ENCODE measurements around the gene NFATC1. TPM values are rescaled to one million over a fixed set of nuclear protein-coding genes. Genes with fewer than 3 reads are reported as not detected.

The NFATC1 gene
- total and polyA plus RNA-seq, 2 experiments from 2014 or later: 7.5 to 9.8 TPM

DNA sequence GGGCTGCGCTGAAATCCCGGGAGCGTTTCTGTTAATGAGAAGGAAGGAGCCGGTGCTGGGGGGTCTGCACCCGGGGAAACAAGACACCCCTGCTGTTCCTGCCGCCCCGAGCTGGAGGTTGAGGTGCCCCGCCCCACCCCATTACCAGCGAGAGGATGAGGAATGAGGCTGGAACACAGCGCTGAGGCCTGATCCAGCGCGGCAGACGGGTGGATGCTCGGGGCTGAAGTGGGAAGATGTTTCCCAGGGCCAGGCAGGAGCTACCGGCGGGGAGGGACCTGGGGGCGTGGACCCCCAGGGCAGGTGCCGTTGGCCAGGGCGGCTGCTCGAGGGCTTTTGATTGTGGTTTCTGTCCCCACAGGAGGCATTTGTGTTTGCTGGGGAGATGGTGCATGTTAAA lies 149.5 kb downstream of the NFATC1 start:
- in situ Hi-C loops (cut with MboI): no loop called here
- no peak overlapping the region for H3K4me2 ChIP-seq (ENCODE audit: unreplicated experiment)
- TF ChIP-seq EZH2 (IDR thresholded peaks at IDR 0.05; ENCODE audit: insufficient read depth, poor library complexity, severe bottlenecking) (no peak), EZH2phosphoT487 (IDR thresholded peaks at IDR 0.05; ENCODE audit: insufficient read depth, low read depth) (no peak)
- no peaks in the 10 kb centered on the region for H3F3A ChIP-seq (ENCODE audit: insufficient read depth)
- no peaks in the 10 kb centered on the region for H3K9me3 ChIP-seq (ENCODE audit: low read depth)
- H3K4me1 ChIP-seq (ENCODE audit: insufficient read depth): no peaks in the 10 kb centered on the region
- no peak overlapping the region for H3K27ac ChIP-seq
- H3K79me2 ChIP-seq (ENCODE audit: insufficient read depth): no peaks in the 10 kb centered on the region
- no peak overlapping the region for H3K4me3 ChIP-seq
- H3K36me3 ChIP-seq (ENCODE audit: low read depth): no peaks in the 10 kb centered on the region
- no peaks in the 10 kb centered on the region for H4K20me1 ChIP-seq (ENCODE audit: insufficient read depth)
- H3K9me2 ChIP-seq (ENCODE audit: insufficient read depth): no peaks in the 10 kb centered on the region
- WGBS, 2 experiments (ENCODE audit: low coverage in 1 of 2, low lambda C conversion rate in 2 of 2, missing lambda C conversion rate in 2 of 2): 66 to 76% methylated on average over 19 to 20 of the region's 20 CpGs
- peaks cover 13% of the 10 kb centered on the region for H3K27me3 ChIP-seq (replicated peaks; ENCODE audit: insufficient read depth)
- DNase-seq: no peak
- H2AFZ ChIP-seq: no peak overlapping the region
- no peak overlapping the region for H3K9ac ChIP-seq

DNA sequence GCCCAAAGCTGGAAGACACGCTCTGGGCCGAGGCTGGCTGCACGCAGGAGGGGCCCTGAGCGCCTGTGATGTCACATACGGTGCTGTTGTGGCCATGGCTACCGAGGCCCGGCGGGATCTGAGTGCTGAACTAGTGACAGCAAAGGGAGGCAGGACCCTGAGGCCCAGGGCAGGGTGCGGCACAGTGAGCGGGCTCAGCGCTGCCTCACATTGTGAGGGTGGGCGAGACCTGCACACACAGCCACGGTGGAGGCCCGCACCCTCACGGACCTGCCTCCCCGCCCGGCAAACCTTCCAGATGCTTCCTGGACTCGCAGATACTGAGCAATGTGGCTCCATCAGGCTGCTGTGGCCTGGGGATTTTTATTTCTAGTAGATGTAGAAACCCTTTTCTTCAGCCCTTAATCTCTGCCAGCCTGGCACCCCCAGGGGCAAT lies 150.0 kb downstream of the NFATC1 start:
- Histone ChIP-seq H3K9me2 (ENCODE audit: insufficient read depth) (no peaks in the 10 kb centered on the region), H3F3A (ENCODE audit: insufficient read depth) (no peaks in the 10 kb centered on the region), H3K36me3 (ENCODE audit: low read depth) (no peaks in the 10 kb centered on the region), H3K4me3 (no peak overlapping the region), H3K4me1 (ENCODE audit: insufficient read depth) (no peaks in the 10 kb centered on the region), H2AFZ (no peak overlapping the region), H3K27ac (no peak overlapping the region), H3K9me3 (ENCODE audit: low read depth) (no peaks in the 10 kb centered on the region), H3K79me2 (ENCODE audit: insufficient read depth) (no peaks in the 10 kb centered on the region), H4K20me1 (ENCODE audit: insufficient read depth) (no peaks in the 10 kb centered on the region), H3K27me3 (replicated peaks; ENCODE audit: insufficient read depth) (peaks cover 8% of the 10 kb centered on the region), H3K9ac (no peak overlapping the region), H3K4me2 (ENCODE audit: unreplicated experiment) (no peak overlapping the region)
- no peak for DNase-seq
- TF ChIP-seq EZH2 (IDR thresholded peaks at IDR 0.05; ENCODE audit: insufficient read depth, poor library complexity, severe bottlenecking) (no peak), EZH2phosphoT487 (IDR thresholded peaks at IDR 0.05; ENCODE audit: insufficient read depth, low read depth) (no peak)
- WGBS, 2 experiments (ENCODE audit: low coverage in 1 of 2, low lambda C conversion rate in 2 of 2, missing lambda C conversion rate in 2 of 2): 77 to 80% methylated on average over 15 to 18 of the region's 18 CpGs
- in situ Hi-C loops (cut with MboI): no loop called here

DNA sequence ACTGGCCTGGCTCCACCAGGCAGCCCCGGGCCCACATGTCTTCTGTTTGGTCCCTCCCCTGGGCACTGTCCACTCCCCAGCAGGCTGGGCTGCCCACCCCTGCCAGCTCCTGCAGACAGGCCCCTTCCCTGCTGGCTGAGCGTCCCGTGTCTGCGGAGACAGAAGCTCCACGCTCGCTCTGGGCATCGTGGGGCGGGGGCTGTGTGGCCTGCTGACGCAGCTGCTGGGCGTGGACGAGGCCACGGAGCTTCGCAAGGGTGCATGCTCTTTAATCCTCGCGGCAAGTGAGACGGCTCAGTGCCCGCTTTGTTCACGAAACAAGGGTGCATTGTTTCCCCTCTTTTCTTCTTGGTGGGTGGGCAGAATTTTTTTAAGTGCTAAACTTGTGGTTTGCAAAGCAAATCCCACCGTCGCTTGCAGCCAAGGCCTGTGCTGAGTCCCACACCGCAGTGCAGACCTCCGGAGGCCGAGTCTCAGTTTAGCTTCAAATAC lies 151.1 kb downstream of the NFATC1 start:
- no peaks in the 10 kb centered on the region for H3F3A ChIP-seq (ENCODE audit: insufficient read depth)
- no peak for DNase-seq
- H3K4me1 ChIP-seq (ENCODE audit: insufficient read depth): no peaks in the 10 kb centered on the region
- H3K4me3 ChIP-seq: no peak overlapping the region
- in situ Hi-C loops (cut with MboI): no loop called here
- H3K27me3 ChIP-seq (replicated peaks; ENCODE audit: insufficient read depth): no peaks in the 10 kb centered on the region
- no peak overlapping the region for H3K4me2 ChIP-seq (ENCODE audit: unreplicated experiment)
- H2AFZ ChIP-seq: no peak overlapping the region
- H3K79me2 ChIP-seq (ENCODE audit: insufficient read depth): no peaks in the 10 kb centered on the region
- no peaks in the 10 kb centered on the region for H3K9me2 ChIP-seq (ENCODE audit: insufficient read depth)
- no peak overlapping the region for H3K27ac ChIP-seq
- TF ChIP-seq EZH2phosphoT487 (IDR thresholded peaks at IDR 0.05; ENCODE audit: insufficient read depth, low read depth) (no peak), EZH2 (IDR thresholded peaks at IDR 0.05; ENCODE audit: insufficient read depth, poor library complexity, severe bottlenecking) (no peak)
- 77 to 80% methylated on average over 23 of the region's 23 CpGs for WGBS, 2 experiments (ENCODE audit: low coverage in 1 of 2, low lambda C conversion rate in 2 of 2, missing lambda C conversion rate in 2 of 2)
- H3K36me3 ChIP-seq (ENCODE audit: low read depth): no peaks in the 10 kb centered on the region
- no peaks in the 10 kb centered on the region for H3K9me3 ChIP-seq (ENCODE audit: low read depth)
- H3K9ac ChIP-seq: no peak overlapping the region
- H4K20me1 ChIP-seq (ENCODE audit: insufficient read depth): no peaks in the 10 kb centered on the region

DNA sequence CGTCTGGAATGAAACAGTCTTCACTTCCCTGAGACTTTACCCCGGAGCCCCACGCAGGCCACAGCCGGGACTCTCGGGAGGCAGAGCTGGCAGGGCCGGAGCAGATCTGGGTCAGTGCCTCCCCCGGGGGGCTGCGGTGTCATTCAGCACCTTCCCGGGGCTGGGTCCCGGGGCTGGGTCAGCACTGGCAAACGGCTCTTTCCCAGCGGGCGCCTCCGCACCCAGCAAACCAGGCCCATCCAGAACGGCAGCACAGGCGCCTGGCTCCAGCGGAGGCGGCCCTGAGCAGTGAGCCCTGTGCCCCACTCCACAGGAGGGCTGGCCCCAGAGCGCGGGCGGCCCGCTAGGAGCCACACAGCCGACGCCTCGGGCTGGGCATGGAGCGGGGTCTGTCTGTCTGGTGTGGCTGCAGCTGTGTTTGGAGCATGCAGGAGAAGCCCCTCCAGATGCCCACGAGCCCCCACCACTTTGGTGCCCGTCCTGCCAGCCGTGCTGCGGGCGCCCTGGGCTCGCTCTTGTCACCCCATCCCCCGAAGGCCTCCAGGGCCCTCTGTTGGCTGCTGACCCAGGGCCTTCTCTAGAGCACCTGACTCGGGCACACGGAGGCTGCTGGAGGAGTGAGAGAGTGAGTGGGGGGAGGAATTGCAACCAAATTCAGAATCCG lies 151.8 kb downstream of the NFATC1 start:
- 68 to 71% methylated on average over 24 to 28 of the region's 36 CpGs for WGBS, 2 experiments (ENCODE audit: low coverage in 1 of 2, low lambda C conversion rate in 2 of 2, missing lambda C conversion rate in 2 of 2)
- no peak overlapping the region for H3K9ac ChIP-seq
- no peaks in the 10 kb centered on the region for H3F3A ChIP-seq (ENCODE audit: insufficient read depth)
- H3K4me3 ChIP-seq: no peak overlapping the region
- no peaks in the 10 kb centered on the region for H3K27me3 ChIP-seq (replicated peaks; ENCODE audit: insufficient read depth)
- H3K9me2 ChIP-seq (ENCODE audit: insufficient read depth): no peaks in the 10 kb centered on the region
- no peak for DNase-seq
- no peaks in the 10 kb centered on the region for H4K20me1 ChIP-seq (ENCODE audit: insufficient read depth)
- no peaks in the 10 kb centered on the region for H3K79me2 ChIP-seq (ENCODE audit: insufficient read depth)
- no peak overlapping the region for H3K4me2 ChIP-seq (ENCODE audit: unreplicated experiment)
- no peaks in the 10 kb centered on the region for H3K9me3 ChIP-seq (ENCODE audit: low read depth)
- H2AFZ ChIP-seq: no peak overlapping the region
- in situ Hi-C loops (cut with MboI): no loop called here
- H3K4me1 ChIP-seq (ENCODE audit: insufficient read depth): no peaks in the 10 kb centered on the region
- TF ChIP-seq EZH2phosphoT487 (IDR thresholded peaks at IDR 0.05; ENCODE audit: insufficient read depth, low read depth) (no peak), EZH2 (IDR thresholded peaks at IDR 0.05; ENCODE audit: insufficient read depth, poor library complexity, severe bottlenecking) (no peak)
- no peak overlapping the region for H3K27ac ChIP-seq
- no peaks in the 10 kb centered on the region for H3K36me3 ChIP-seq (ENCODE audit: low read depth)
